ENCODE measurements around the gene ABCC5.
"Not testable (repeated sequence)": the region's sequence is repeated elsewhere in the genome, so short reads cannot be mapped to it uniquely, and the experiment has no call there.

ABCC5 gene

GRCh38 chr3:184045995-184046394 lies 28.3 kb upstream of the ABCC5 start:
- no peak for TF ChIP-seq CTCF (IDR thresholded peaks at IDR 0.05; ENCODE audit: extremely low read depth, missing control alignments)
- DNase-seq (ENCODE audit: low spot score) = no peak

- no peak for TF ChIP-seq CTCF (IDR thresholded peaks at IDR 0.05; ENCODE audit: extremely low read depth, missing control alignments)
- no peak for DNase-seq (ENCODE audit: low spot score)
Observed at GRCh38 chr3:184042617-184043016, 24.9 kb upstream of the ABCC5 start.

GRCh38 chr3:184040010-184040409 lies 22.3 kb upstream of the ABCC5 start:
- no peak for TF ChIP-seq CTCF (IDR thresholded peaks at IDR 0.05; ENCODE audit: extremely low read depth, missing control alignments)
- DNase-seq (ENCODE audit: low spot score) = no peak

GRCh38 chr3:184039414-184039813 lies 21.7 kb upstream of the ABCC5 start:
- DNase-seq (ENCODE audit: low spot score) = no peak
- TF ChIP-seq CTCF (IDR thresholded peaks at IDR 0.05; ENCODE audit: extremely low read depth, missing control alignments) = no peak

GRCh38 chr3:184038307-184038706 lies 20.6 kb upstream of the ABCC5 start:
- DNase-seq (ENCODE audit: low spot score) = not testable (repeated sequence)

- no peak for TF ChIP-seq CTCF (IDR thresholded peaks at IDR 0.05; ENCODE audit: extremely low read depth, missing control alignments)
- DNase-seq (ENCODE audit: low spot score) = no peak
Observed at GRCh38 chr3:184037816-184038215, 20.1 kb upstream of the ABCC5 start.

GRCh38 chr3:184031187-184031792 lies 13.6 kb upstream of the ABCC5 start, which contains the start of gene HTR3D:
HTR3D (plus strand) TSS chr3:184031742; CDS start chr3:184031742, 0 bp downstream.
- no peak for DNase-seq (ENCODE audit: low spot score)
- TF ChIP-seq CTCF (IDR thresholded peaks at IDR 0.05; ENCODE audit: extremely low read depth, missing control alignments) = no peak

- no peak for DNase-seq (ENCODE audit: low spot score)
- TF ChIP-seq CTCF (IDR thresholded peaks at IDR 0.05; ENCODE audit: extremely low read depth, missing control alignments) = no peak
Observed at GRCh38 chr3:184030536-184030935, 12.9 kb upstream of the ABCC5 start.

Measured in GM20000 (cell line).